GM20000 (cell line): ENCODE measurements around the gene IL12RB2.
"Not testable (repeated sequence)": the region's sequence is repeated elsewhere in the genome, so short reads cannot be mapped to it uniquely, and the experiment has no call there.

ENCODE experiments used
- DNase-seq: peaks from one replicate; pipeline ENCODE4 v3.0.0; 2012; ENCODE audit warnings: low spot score
- TF ChIP-seq, protein P1 (sequence below): IDR thresholded peaks from 2 replicates; pipeline ENCODE4 v1.5.1; 2012; ENCODE audit warnings: mild to moderate bottlenecking, control low read depth; ENCODE audit errors: extremely low read depth, missing control alignments

The IL12RB2 gene

DNA sequence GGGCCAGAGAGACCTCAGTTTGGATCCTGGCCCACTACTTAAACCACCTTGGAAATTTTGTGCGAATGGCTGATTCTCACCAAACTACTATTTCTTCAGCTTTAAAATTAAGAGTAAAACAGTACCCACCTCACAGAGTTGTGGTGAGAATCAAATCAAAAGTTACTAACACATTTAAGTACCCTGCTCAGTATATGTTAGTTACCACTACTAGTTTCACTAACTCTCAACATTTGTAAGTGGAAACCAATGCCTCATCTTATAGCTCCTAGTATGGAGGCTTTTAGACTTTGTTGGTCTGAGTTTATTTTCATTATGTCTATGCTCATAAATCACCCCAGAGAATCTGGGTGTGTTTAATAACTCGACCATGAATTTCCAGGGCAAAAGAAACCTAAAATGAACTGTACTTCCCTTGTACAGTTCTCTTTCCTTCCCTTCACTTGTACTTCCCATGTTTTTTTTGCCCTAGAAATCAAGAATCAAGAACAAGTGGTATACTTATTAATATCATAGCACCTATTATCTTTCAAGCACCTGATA is 134.1 kb downstream of the IL12RB2 start:
- TF ChIP-seq, protein P1, sequence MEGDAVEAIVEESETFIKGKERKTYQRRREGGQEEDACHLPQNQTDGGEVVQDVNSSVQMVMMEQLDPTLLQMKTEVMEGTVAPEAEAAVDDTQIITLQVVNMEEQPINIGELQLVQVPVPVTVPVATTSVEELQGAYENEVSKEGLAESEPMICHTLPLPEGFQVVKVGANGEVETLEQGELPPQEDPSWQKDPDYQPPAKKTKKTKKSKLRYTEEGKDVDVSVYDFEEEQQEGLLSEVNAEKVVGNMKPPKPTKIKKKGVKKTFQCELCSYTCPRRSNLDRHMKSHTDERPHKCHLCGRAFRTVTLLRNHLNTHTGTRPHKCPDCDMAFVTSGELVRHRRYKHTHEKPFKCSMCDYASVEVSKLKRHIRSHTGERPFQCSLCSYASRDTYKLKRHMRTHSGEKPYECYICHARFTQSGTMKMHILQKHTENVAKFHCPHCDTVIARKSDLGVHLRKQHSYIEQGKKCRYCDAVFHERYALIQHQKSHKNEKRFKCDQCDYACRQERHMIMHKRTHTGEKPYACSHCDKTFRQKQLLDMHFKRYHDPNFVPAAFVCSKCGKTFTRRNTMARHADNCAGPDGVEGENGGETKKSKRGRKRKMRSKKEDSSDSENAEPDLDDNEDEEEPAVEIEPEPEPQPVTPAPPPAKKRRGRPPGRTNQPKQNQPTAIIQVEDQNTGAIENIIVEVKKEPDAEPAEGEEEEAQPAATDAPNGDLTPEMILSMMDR = no peak
- DNase-seq = no peak

DNA sequence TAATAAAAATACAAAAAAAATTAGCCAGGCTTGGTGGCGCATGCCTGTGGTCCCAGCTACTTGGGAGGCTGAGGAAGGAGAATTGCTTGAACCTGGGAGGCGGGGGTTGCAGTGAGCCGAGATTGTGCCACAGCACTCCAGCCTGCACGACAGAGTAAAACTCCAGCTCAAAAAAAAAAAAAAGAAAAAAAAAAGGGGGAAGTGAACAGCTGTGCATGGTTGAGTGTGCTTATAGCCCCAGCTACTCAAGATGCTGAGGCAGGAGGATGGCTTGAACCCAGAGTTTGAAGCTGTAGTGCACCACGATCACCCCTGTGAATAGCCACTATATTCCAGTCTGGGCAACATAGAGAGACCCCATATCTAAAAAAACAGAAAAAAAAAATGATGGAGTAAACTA is 138.3 kb downstream of the IL12RB2 start:
- DNase-seq = not testable (repeated sequence)
